Measurements from ENCODE around the gene KRTAP2-1.
"Not testable (repeated sequence)": the region's sequence is repeated elsewhere in the genome, so short reads cannot be mapped to it uniquely, and the experiment has no call there.

The KRTAP2-1 gene

GRCh38 chr17:41049110-41049509 is 2.0 kb upstream of the KRTAP2-1 start:
- no peak overlapping the region for H3K4me3 ChIP-seq (ENCODE audit: low read depth, low read length)

GRCh38 chr17:41048441-41048840 is 1.3 kb upstream of the KRTAP2-1 start:
- no peak for TF ChIP-seq CTCF (IDR thresholded peaks at IDR 0.05; ENCODE audit: borderline replicate concordance, insufficient read depth, low read depth, low read length)
- no peak overlapping the region for H3K4me3 ChIP-seq (ENCODE audit: low read depth, low read length)

More at GRCh38 chr17:41049110-41049509, 2.0 kb upstream of the KRTAP2-1 start:
- TF ChIP-seq CTCF (IDR thresholded peaks at IDR 0.05; ENCODE audit: borderline replicate concordance, insufficient read depth, low read depth, low read length), result no peak

GRCh38 chr17:41042953-41043352 is 4.2 kb downstream of the KRTAP2-1 start:
- no peak overlapping the region for H3K4me3 ChIP-seq (ENCODE audit: low read depth, low read length)
- no peak for TF ChIP-seq CTCF (IDR thresholded peaks at IDR 0.05; ENCODE audit: borderline replicate concordance, insufficient read depth, low read depth, low read length)

GRCh38 chr17:41040783-41041571 is 6.1 kb downstream of the KRTAP2-1 start, which contains the start of gene KRTAP1-1:
TSS of gene KRTAP1-1 (minus strand) at chr17:41041450. CDS start at chr17:41041397, 53 bp downstream.
- H3K4me3 ChIP-seq (ENCODE audit: low read depth, low read length), result not testable (repeated sequence)

- TF ChIP-seq CTCF (IDR thresholded peaks at IDR 0.05; ENCODE audit: borderline replicate concordance, insufficient read depth, low read depth, low read length), result no peak
- no peak overlapping the region for H3K4me3 ChIP-seq (ENCODE audit: low read depth, low read length)
These were observed 9.2 kb downstream of the KRTAP2-1 start for GRCh38 chr17:41037853-41038350.

- H3K4me3 ChIP-seq (ENCODE audit: low read depth, low read length), result not testable (repeated sequence)
These were observed 12.7 kb downstream of the KRTAP2-1 start, which contains the start of gene KRTAP1-3 for GRCh38 chr17:41034346-41034935. TSS of gene KRTAP1-3 (minus strand) at chr17:41034874. CDS start at chr17:41034821, 53 bp downstream.

- H3K4me3 ChIP-seq (ENCODE audit: low read depth, low read length), result no peak within 1 kb of the TSS
- TF ChIP-seq CTCF (IDR thresholded peaks at IDR 0.05; ENCODE audit: borderline replicate concordance, insufficient read depth, low read depth, low read length), result no peak
These were observed 17.4 kb downstream of the KRTAP2-1 start, which contains the start of gene KRTAP1-4 for GRCh38 chr17:41029633-41030245. TSS of gene KRTAP1-4 (minus strand) at chr17:41030195. CDS start at chr17:41030078, 117 bp downstream.
